K562 (cell line): Measurements from ENCODE around the gene STON2. TPM values are rescaled to one million over a fixed set of nuclear protein-coding genes. Genes with fewer than 3 reads are reported as not detected.

Source experiments
- ATAC-seq: fragments of 200-7000 bp; cut with Tn5 transposase; 3 replicates; pipeline ENCODE4 v1.9.1; 2020; ENCODE audit warnings: moderate library complexity
- BruUV-seq: library from RNA; stranded (reverse); fragments of 400-500 nt; replicated peaks from 2 replicates; lab custom pipeline; 2021; lab: Mats Ljungman, UMichigan
- CTCF ChIA-PET: fragments of 300-600 bp; formaldehyde crosslinking; extraction: SDS; loops from one replicate; lab custom pipeline; 2021; ENCODE audit warnings: low intra/inter-chr PET ratio; lab: Yijun Ruan, JAX
- POLR2A ChIA-PET: fragments of 300-600, 350-650 bp; sonication (Branson Sonifier 250); formaldehyde crosslinking; extraction: SDS; loops from one replicate; lab custom pipeline; 2021; ENCODE audit warnings: antibody characterized with exemption, inconsistent platforms; lab: Yijun Ruan, JAX
- DNase-seq, 4 experiments: peaks; one replicate each; pipeline versions ENCODE4 v3.0.0 to v3.0.0-alpha.2; 2011 to 2018; ENCODE audit warnings: low spot score in 3 of 4, mixed read lengths in 3 of 4; ENCODE audit errors: extremely low read depth in 1 of 4
- FAIRE-seq: peaks from 2 replicates; lab custom pipeline; 2011; peaks lifted over from hg19 to GRCh38; lab: Jason Lieb, UNC
- H2AFZ ChIP-seq: 2 replicates; pipeline ENCODE4 v1.6.0; 2011; ENCODE audit warnings: low read depth, low read length, control low read depth, inconsistent platforms
- H3K27ac ChIP-seq: fragments of 200-600 bp; 3 replicates; pipeline ENCODE4 v1.8.0; 2011; ENCODE audit warnings: low read depth, mild to moderate bottlenecking, control low read depth, inconsistent platforms, low read length, moderate library complexity, mixed read lengths; ENCODE audit errors: extremely low read depth
- H3K27me3 ChIP-seq, 2 experiments: fragments of 300-600 bp in 1 of 2; 2 replicates in 1 of 2; 3 replicates in 1 of 2; pipeline versions ENCODE4 v1.6.0 to v1.8.0; 2011; ENCODE audit warnings: inconsistent platforms in 2 of 2, low read length in 2 of 2, mild to moderate bottlenecking in 1 of 2, mixed read lengths in 1 of 2, moderate library complexity in 1 of 2; ENCODE audit not compliant: control insufficient read depth in 2 of 2, insufficient read depth in 2 of 2
- H3K36me3 ChIP-seq: fragments of 300-600 bp; 3 replicates; pipeline ENCODE4 v1.8.0; 2011; ENCODE audit warnings: mild to moderate bottlenecking, low read length, inconsistent platforms; ENCODE audit not compliant: control insufficient read depth, insufficient read depth
- H3K4me1 ChIP-seq, 2 experiments: fragments of 200-600 bp in 1 of 2; replicated peaks in 1 of 2; 2 replicates in 1 of 2; 3 replicates in 1 of 2; pipeline versions ENCODE4 v1.5.1 to v1.8.0; 2011; ENCODE audit warnings: inconsistent platforms in 2 of 2, low read length in 2 of 2, mild to moderate bottlenecking in 1 of 2, mixed read lengths in 1 of 2, moderate library complexity in 1 of 2; ENCODE audit not compliant: control insufficient read depth in 2 of 2, insufficient read depth in 2 of 2
- H3K4me2 ChIP-seq: 2 replicates; pipeline ENCODE4 v1.6.1; 2011; ENCODE audit warnings: low read length, control low read depth, inconsistent platforms, mixed read lengths; ENCODE audit not compliant: insufficient read depth
- H3K4me3 ChIP-seq: fragments of 200-600 bp; sonication (generic), shearing (Covaris generic); 2 replicates; pipeline ENCODE4 v1.5.1; 2016; ENCODE audit warnings: control low read depth, inconsistent platforms
- H3K79me2 ChIP-seq: fragments of 200-600 bp; 3 replicates; pipeline ENCODE4 v1.8.0; 2011; ENCODE audit warnings: low read length, inconsistent platforms; ENCODE audit not compliant: control insufficient read depth, insufficient read depth
- H3K9ac ChIP-seq, 2 experiments: 2 replicates each; pipeline versions ENCODE4 v1.6.0 to v1.6.1; 2011; ENCODE audit warnings: low read depth in 2 of 2, low read length in 2 of 2, control low read depth in 1 of 2, inconsistent platforms in 1 of 2, mild to moderate bottlenecking in 1 of 2, mixed read lengths in 1 of 2; ENCODE audit not compliant: insufficient read depth in 1 of 2
- H3K9me1 ChIP-seq: one replicate; pipeline ENCODE4 v1.6.0; 2011; ENCODE audit warnings: inconsistent platforms, mild to moderate bottlenecking, low read length, moderate library complexity; ENCODE audit not compliant: control insufficient read depth, insufficient read depth
- H3K9me3 ChIP-seq: replicated peaks from 2 replicates; pipeline ENCODE4 v1.5.1; 2011; ENCODE audit warnings: low read depth, low read length, inconsistent platforms; ENCODE audit not compliant: control insufficient read depth, insufficient read depth
- H4K20me1 ChIP-seq: replicated peaks from 2 replicates; pipeline ENCODE4 v1.6.1; 2011; ENCODE audit warnings: low read length, inconsistent platforms, mixed read lengths; ENCODE audit not compliant: control insufficient read depth, insufficient read depth
- BRF1 ChIP-seq: IDR thresholded peaks from 3 replicates; pipeline ENCODE4 v1.6.1; 2011; ENCODE audit warnings: borderline replicate concordance, mild to moderate bottlenecking; ENCODE audit not compliant: insufficient read length; ENCODE audit errors: extremely low read depth
- HNRNPL ChIP-seq: fragments of 200-400 bp; formaldehyde crosslinking; IDR thresholded peaks from 2 replicates; pipeline ENCODE4 v1.6.1; 2017; ENCODE audit warnings: low read depth, mild to moderate bottlenecking, low read length
- PTRF ChIP-seq: fragments of 450-650 bp; IDR thresholded peaks from 2 replicates; pipeline ENCODE4 v1.6.1; 2016; ENCODE audit warnings: mild to moderate bottlenecking, missing genetic modification characterization, missing compliant biosample characterization
- USF1 ChIP-seq: sonication (generic); formaldehyde crosslinking; IDR thresholded peaks from 2 replicates; pipeline ENCODE4 v1.9.0; 2022; ENCODE audit warnings: mild to moderate bottlenecking, missing genetic modification reagents
- WGBS: fragments of 100-300 bp; shearing (Covaris generic); methylation state at CpG from one replicate; pipeline ENCODE4 v1.1.6; 2016; ENCODE audit warnings: low coverage, mixed read lengths; ENCODE audit not compliant: insufficient coverage; ENCODE audit errors: missing lambda C conversion rate; 5-methylcytosine and 5-hydroxymethylcytosine counted together
- in situ Hi-C: fragments of 300-500 bp; cut with MboI; formaldehyde crosslinking; loops from 4 replicates; pipeline ENCODE4 v1.15.0; 2018; ENCODE audit warnings: inconsistent platforms, mixed read lengths
- intact Hi-C: fragments of 100-400 bp; cut with micrococcal nuclease; formaldehyde crosslinking; loops from 2 replicates; pipeline ENCODE4 v1.14.2; 2022
- polyA plus RNA-seq, 8 experiments: library from polyadenylated mRNA; depleted of rRNA in 4 of 8; stranded (reverse) in 5 of 8; unstranded in 3 of 8; fragments of >200 nt; fragmentation: Nextera tagmentation in 2 of 8; fragmentation: Illumina TruSeq in 1 of 8; extraction: Ambion mirVana in 2 of 8; extraction: Trizol in 1 of 8; gene quantifications; 2 replicates each; pipeline versions ENCODE4 v1.2.1 to v1.2.3, GENCODE V29; 2011 to 2014; ENCODE audit warnings: inconsistent platforms in 1 of 8, missing spikeins in 1 of 8
- total RNA-seq, 7 experiments: library from RNA; depleted of rRNA in 6 of 7; stranded (reverse); fragments of >200 nt in 6 of 7; fragmentation: Illumina TruSeq in 2 of 7; extraction: Trizol in 2 of 7; gene quantifications; 2 replicates each; pipeline versions ENCODE4 v1.2.1 to v1.2.3, GENCODE V29; 2011 to 2021; ENCODE audit warnings: low replicate concordance in 1 of 7
- TF ChIP-seq, protein P1 (sequence below): sonication (generic); formaldehyde crosslinking; IDR thresholded peaks from 2 replicates; pipeline ENCODE4 v1.8.1; 2022; ENCODE audit warnings: missing genetic modification reagents

Gene STON2
- total and polyA plus RNA-seq, 9 of the 15 experiments (the other 6 are each of a cell fraction or from before 2014, with no cell fraction given) = 7.8 to 99.3 (median 53.5) TPM

DNA sequence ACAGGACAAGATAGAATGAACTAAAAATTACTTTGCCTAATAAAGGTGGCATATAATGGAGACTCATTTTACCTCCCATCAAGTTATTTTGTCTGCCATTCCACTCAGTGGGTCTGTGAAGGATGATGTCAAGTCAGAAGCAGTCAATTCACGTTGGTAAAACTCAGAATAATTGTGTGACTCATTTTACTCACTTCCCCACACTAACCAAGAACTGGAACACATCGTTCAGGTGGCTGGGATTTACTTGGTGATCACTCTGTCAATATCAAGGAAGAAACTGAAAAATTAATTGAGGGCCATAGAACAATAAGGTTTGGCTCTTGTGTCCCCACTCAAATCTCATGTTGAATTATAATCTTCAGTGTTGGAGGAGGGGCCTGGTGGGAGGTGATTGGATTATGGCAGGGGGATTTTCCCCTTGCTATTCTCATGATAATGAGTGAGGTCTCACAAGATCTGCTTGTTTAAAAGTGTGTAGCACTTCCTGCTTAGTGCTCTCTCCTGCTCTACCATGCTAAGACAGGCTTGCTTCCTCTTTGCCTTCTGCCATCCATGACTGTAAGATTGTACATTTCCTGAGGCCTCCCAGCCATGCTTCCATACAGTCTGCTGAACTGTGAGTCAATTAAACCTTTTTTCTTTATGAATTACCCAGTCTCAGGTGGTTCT is 143.7 kb downstream of the STON2 start:
- no peaks in the 10 kb centered on the region for H3K4me1 ChIP-seq
- no peak overlapping the region for H3K4me3 ChIP-seq
- H3K9me3 ChIP-seq = no peaks in the 10 kb centered on the region
- intact Hi-C loops (no loop called here), in situ Hi-C loops (no loop called here)
- H3K27ac ChIP-seq = no peak overlapping the region
- no peaks in the 10 kb centered on the region for H4K20me1 ChIP-seq
- H3K79me2 ChIP-seq = no peaks in the 10 kb centered on the region
- H2AFZ ChIP-seq = no peak overlapping the region
- ChIA-PET POLR2A (no interaction called here), CTCF (no interaction called here)
- H3K4me2 ChIP-seq = no peak overlapping the region
- no TSS peak for BruUV-seq
- TF ChIP-seq HNRNPL = no peak
- no peak for TF ChIP-seq USF1 (CRISPR knock-in tag)
- TF ChIP-seq, protein P1, sequence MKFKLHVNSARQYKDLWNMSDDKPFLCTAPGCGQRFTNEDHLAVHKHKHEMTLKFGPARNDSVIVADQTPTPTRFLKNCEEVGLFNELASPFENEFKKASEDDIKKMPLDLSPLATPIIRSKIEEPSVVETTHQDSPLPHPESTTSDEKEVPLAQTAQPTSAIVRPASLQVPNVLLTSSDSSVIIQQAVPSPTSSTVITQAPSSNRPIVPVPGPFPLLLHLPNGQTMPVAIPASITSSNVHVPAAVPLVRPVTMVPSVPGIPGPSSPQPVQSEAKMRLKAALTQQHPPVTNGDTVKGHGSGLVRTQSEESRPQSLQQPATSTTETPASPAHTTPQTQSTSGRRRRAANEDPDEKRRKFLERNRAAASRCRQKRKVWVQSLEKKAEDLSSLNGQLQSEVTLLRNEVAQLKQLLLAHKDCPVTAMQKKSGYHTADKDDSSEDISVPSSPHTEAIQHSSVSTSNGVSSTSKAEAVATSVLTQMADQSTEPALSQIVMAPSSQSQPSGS (CRISPR knock-in tag) = no peak
- TF ChIP-seq BRF1 = no peak
- no peak for TF ChIP-seq PTRF
- 33% methylated on average over 2 of the region's 2 CpGs for WGBS
- no peaks in the 10 kb centered on the region for H3K9me1 ChIP-seq
- no peak for ATAC-seq
- no peak overlapping the region for H3K9ac ChIP-seq
- no peak for FAIRE-seq
- no peak for DNase-seq
- no peaks in the 10 kb centered on the region for H3K27me3 ChIP-seq
- peaks cover 17% of the 10 kb centered on the region; the same call in 1 of the 3 replicates for H3K36me3 ChIP-seq
